Stimulated activated CD4-positive, alpha-beta T cell treated with anti-CD3 and anti-CD28 coated beads, Interleukin-15, amount 100 ng/mL, for 48 hours (primary cell): ENCODE data around the gene ROM1.
"Not testable (repeated sequence)": the region's sequence is repeated elsewhere in the genome, so short reads cannot be mapped to it uniquely, and the experiment has no call there.

Source experiments
- DNase-seq, 2 donors: peaks; one replicate each; pipeline ENCODE4 v3.0.0-alpha.2; 2020; ENCODE audit warnings: low read depth in 2 of 2

The ROM1 gene

GRCh38 chr11:62610403-62610802, 2.7 kb upstream of the ROM1 start:
- DNase-seq: no peak

- no peak for DNase-seq
Observed at GRCh38 chr11:62610814-62611704, 2.0 kb upstream of the ROM1 start.

- no peak for DNase-seq
Observed at GRCh38 chr11:62611705-62612365, 1.2 kb upstream of the ROM1 start.

- no peak for DNase-seq
Observed at GRCh38 chr11:62613291-62613778, 278 bp downstream of the ROM1 start.

GRCh38 chr11:62614275-62614674, 1.2 kb downstream of the ROM1 start:
- no peak for DNase-seq

GRCh38 chr11:62615521-62615920, 2.5 kb downstream of the ROM1 start:
- DNase-seq: no peak

- DNase-seq: not testable (repeated sequence)
Observed at GRCh38 chr11:62616957-62617356, 3.9 kb downstream of the ROM1 start.

- DNase-seq: no peak
Observed at GRCh38 chr11:62621027-62621566, 8.0 kb downstream of the ROM1 start.

GRCh38 chr11:62621567-62622470, 8.8 kb downstream of the ROM1 start, which contains the start of gene B3GAT3:
B3GAT3 (minus strand) TSS chr11:62621986; CDS start chr11:62621947, 39 bp downstream.
- DNase-seq: peak; percentile 93 to 95

- DNase-seq: no peak
Observed at GRCh38 chr11:62622476-62623089, 9.5 kb downstream of the ROM1 start.

- no peak for DNase-seq
Observed at GRCh38 chr11:62627713-62628112, 14.7 kb downstream of the ROM1 start.

GRCh38 chr11:62632492-62632891, 19.4 kb downstream of the ROM1 start:
- no peak for DNase-seq

- DNase-seq: no peak
Observed at GRCh38 chr11:62644220-62644619, 31.2 kb downstream of the ROM1 start.

- DNase-seq: no peak
Observed at GRCh38 chr11:62645671-62645945, 32.6 kb downstream of the ROM1 start.

GRCh38 chr11:62645946-62646824, 33.1 kb downstream of the ROM1 start, which contains the start of gene GANAB:
GANAB (minus strand) TSS chr11:62646613; CDS start chr11:62646599, 14 bp downstream.
- peak; percentile 99 to 100 for DNase-seq

- DNase-seq: no peak
Observed at GRCh38 chr11:62646825-62647608, 34.0 kb downstream of the ROM1 start.

- DNase-seq: no peak
Observed at GRCh38 chr11:62647609-62648005, 34.5 kb downstream of the ROM1 start.

- no peak for DNase-seq
Observed at GRCh38 chr11:62648185-62648966, 35.3 kb downstream of the ROM1 start.

GRCh38 chr11:62648967-62649364, 35.9 kb downstream of the ROM1 start:
- no peak for DNase-seq
